DMS79 (cell line): ENCODE measurements around the gene LST1.

Source experiments
- DNase-seq: peaks from one replicate; lab custom pipeline; 2025; lab: John Stamatoyannopoulos, UW

Gene LST1

GRCh38 chr6:31559958-31560696 is 25.9 kb upstream of the LST1 start:
- DNase-seq, result no peak

GRCh38 chr6:31560697-31561058 is 25.4 kb upstream of the LST1 start:
- no peak for DNase-seq

GRCh38 chr6:31567531-31568370 is 18.3 kb upstream of the LST1 start:
- DNase-seq, result no peak

- DNase-seq, result no peak
Measured at GRCh38 chr6:31568537-31568961, 17.5 kb upstream of the LST1 start.

- no peak for DNase-seq
Measured at GRCh38 chr6:31569861-31570536, 16.1 kb upstream of the LST1 start.

- DNase-seq, result no peak
Measured at GRCh38 chr6:31572041-31572911, 13.8 kb upstream of the LST1 start, which contains the start of gene LTA. TSS of gene LTA (plus strand) at chr6:31572289. CDS start at chr6:31572743, 454 bp downstream.

- DNase-seq, result no peak
Measured at GRCh38 chr6:31573239-31574105, 12.6 kb upstream of the LST1 start.

- no peak for DNase-seq
Measured at GRCh38 chr6:31574106-31575061, 11.7 kb upstream of the LST1 start.

- DNase-seq, result no peak
Measured at GRCh38 chr6:31575335-31575901, 10.7 kb upstream of the LST1 start, which contains the start of gene TNF. TSS of gene TNF (plus strand) at chr6:31575565. CDS start at chr6:31575742, 177 bp downstream.

GRCh38 chr6:31575952-31576685 is 10.0 kb upstream of the LST1 start:
- no peak for DNase-seq

GRCh38 chr6:31576897-31577578 is 9.0 kb upstream of the LST1 start:
- DNase-seq, result no peak

GRCh38 chr6:31577579-31577966 is 8.5 kb upstream of the LST1 start:
- DNase-seq, result no peak

GRCh38 chr6:31578184-31579118 is 7.6 kb upstream of the LST1 start:
- no peak for DNase-seq

- no peak for DNase-seq
Measured at GRCh38 chr6:31579119-31579505, 7.0 kb upstream of the LST1 start.

- no peak for DNase-seq
Measured at GRCh38 chr6:31579546-31580437, 6.3 kb upstream of the LST1 start.

- DNase-seq, result no peak
Measured at GRCh38 chr6:31580438-31580740, 5.7 kb upstream of the LST1 start.
